MM.1S (cell line): ENCODE data around the gene CACNB3.

Experiments
- DNase-seq: peaks from one replicate; pipeline ENCODE4 v3.0.0-alpha.2; 2015
- H2AFZ ChIP-seq: fragments of 300-600 bp; sonication (generic); 2 replicates; pipeline ENCODE4 v1.6.0; 2016; ENCODE audit warnings: antibody characterized with exemption, low read length
- H3F3A ChIP-seq: fragments of 300-600 bp; sonication (generic); 2 replicates; pipeline ENCODE4 v1.6.1; 2016; ENCODE audit warnings: mild to moderate bottlenecking, antibody characterized with exemption, low read length, moderate library complexity, mixed read lengths; ENCODE audit not compliant: insufficient read depth
- H3K27ac ChIP-seq: fragments of 300-600 bp; sonication (generic); 2 replicates; pipeline ENCODE4 v1.5.1; 2016; ENCODE audit warnings: mild to moderate bottlenecking, low read length
- H3K27me3 ChIP-seq: fragments of 300-600 bp; sonication (generic); replicated peaks from 2 replicates; pipeline ENCODE4 v1.6.0; 2016; ENCODE audit warnings: low read length; ENCODE audit not compliant: insufficient read depth
- H3K36me3 ChIP-seq: fragments of 300-600 bp; sonication (generic); replicated peaks from 2 replicates; pipeline ENCODE4 v1.6.1; 2016; ENCODE audit warnings: mild to moderate bottlenecking, low read length, mixed read lengths; ENCODE audit not compliant: insufficient read depth
- H3K4me1 ChIP-seq: fragments of 300-600 bp; sonication (generic); 2 replicates; pipeline ENCODE4 v1.6.1; 2016; ENCODE audit warnings: low read length, mixed read lengths
- H3K4me2 ChIP-seq: fragments of 300-600 bp; sonication (generic); 2 replicates; pipeline ENCODE4 v1.6.0; 2016; ENCODE audit warnings: low read depth, low read length
- H3K4me3 ChIP-seq: fragments of 300-600 bp; sonication (generic); 2 replicates; pipeline ENCODE4 v1.5.1; 2016; ENCODE audit warnings: low read length, mixed read lengths
- H3K79me2 ChIP-seq: fragments of 300-600 bp; sonication (generic); 2 replicates; pipeline ENCODE4 v1.6.1; 2016; ENCODE audit warnings: mixed run types, low read length, mixed read lengths
- H3K9ac ChIP-seq: fragments of 300-600 bp; sonication (generic); 2 replicates; pipeline ENCODE4 v1.6.1; 2016; ENCODE audit warnings: low read length, mixed read lengths
- H3K9me2 ChIP-seq: fragments of 300-600 bp; sonication (generic); replicated peaks from 2 replicates; pipeline ENCODE4 v1.6.1; 2016; ENCODE audit warnings: mild to moderate bottlenecking, low read length, mixed read lengths; ENCODE audit not compliant: insufficient read depth
- H3K9me3 ChIP-seq: fragments of 300-600 bp; sonication (generic); replicated peaks from 2 replicates; pipeline ENCODE4 v1.6.1; 2016; ENCODE audit warnings: mild to moderate bottlenecking, low read length, mixed read lengths; ENCODE audit not compliant: insufficient read depth
- H4K20me1 ChIP-seq: fragments of 300-600 bp; sonication (generic); 2 replicates; pipeline ENCODE4 v1.6.1; 2016; ENCODE audit warnings: mild to moderate bottlenecking, low read length, moderate library complexity, mixed read lengths; ENCODE audit not compliant: insufficient read depth
- EZH2 ChIP-seq: fragments of 300-600 bp; sonication (generic); optimal IDR thresholded peaks from 2 replicates; pipeline ENCODE3; 2017; ENCODE audit warnings: low read depth, mild to moderate bottlenecking, antibody characterized with exemption, low read length, mixed read lengths
- EZH2phosphoT487 ChIP-seq: fragments of 300-600 bp; sonication (generic); IDR thresholded peaks from 2 replicates; pipeline ENCODE4 v1.6.1; 2018; ENCODE audit warnings: antibody characterized with exemption, low read length
- TF ChIP-seq, protein P1 (sequence below): fragments of 300-600 bp; sonication (generic); IDR thresholded peaks from 2 replicates; pipeline ENCODE4 v1.5.1; 2016; ENCODE audit warnings: antibody characterized with exemption, low read length, mixed read lengths

Gene CACNB3

DNA sequence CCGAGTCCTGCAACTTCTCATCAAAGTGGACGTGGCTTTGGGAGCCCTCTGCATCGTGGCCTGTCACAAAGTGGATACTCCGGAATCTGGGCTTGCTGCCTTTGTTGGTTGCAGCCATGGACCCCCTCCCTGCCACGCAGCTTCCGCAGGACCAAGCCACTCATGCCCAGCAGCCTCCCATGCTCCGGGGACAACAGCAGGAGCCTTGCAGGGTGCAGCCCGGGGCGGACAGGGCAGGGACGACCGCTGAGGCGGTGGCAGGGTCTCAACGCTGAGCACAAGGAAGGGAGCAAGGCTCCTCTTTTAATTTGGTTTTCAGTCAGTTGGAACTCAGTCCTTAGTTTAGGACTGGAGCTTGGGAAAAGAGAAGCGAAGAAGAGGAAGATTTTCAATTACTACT, 17.3 kb upstream of the CACNB3 start:
- no peak overlapping the region for H3K27ac ChIP-seq
- no peak overlapping the region for H2AFZ ChIP-seq
- H3K9me3 ChIP-seq: no peaks in the 10 kb centered on the region
- no peaks in the 10 kb centered on the region for H3F3A ChIP-seq
- H3K9ac ChIP-seq: no peak overlapping the region
- H4K20me1 ChIP-seq: no peaks in the 10 kb centered on the region
- no peak overlapping the region for H3K4me2 ChIP-seq
- TF ChIP-seq, protein P1, sequence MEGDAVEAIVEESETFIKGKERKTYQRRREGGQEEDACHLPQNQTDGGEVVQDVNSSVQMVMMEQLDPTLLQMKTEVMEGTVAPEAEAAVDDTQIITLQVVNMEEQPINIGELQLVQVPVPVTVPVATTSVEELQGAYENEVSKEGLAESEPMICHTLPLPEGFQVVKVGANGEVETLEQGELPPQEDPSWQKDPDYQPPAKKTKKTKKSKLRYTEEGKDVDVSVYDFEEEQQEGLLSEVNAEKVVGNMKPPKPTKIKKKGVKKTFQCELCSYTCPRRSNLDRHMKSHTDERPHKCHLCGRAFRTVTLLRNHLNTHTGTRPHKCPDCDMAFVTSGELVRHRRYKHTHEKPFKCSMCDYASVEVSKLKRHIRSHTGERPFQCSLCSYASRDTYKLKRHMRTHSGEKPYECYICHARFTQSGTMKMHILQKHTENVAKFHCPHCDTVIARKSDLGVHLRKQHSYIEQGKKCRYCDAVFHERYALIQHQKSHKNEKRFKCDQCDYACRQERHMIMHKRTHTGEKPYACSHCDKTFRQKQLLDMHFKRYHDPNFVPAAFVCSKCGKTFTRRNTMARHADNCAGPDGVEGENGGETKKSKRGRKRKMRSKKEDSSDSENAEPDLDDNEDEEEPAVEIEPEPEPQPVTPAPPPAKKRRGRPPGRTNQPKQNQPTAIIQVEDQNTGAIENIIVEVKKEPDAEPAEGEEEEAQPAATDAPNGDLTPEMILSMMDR: no peak
- TF ChIP-seq EZH2: no peak
- no peak for TF ChIP-seq EZH2phosphoT487
- no peaks in the 10 kb centered on the region for H3K36me3 ChIP-seq
- H3K79me2 ChIP-seq: no peaks in the 10 kb centered on the region
- no peak overlapping the region for H3K4me3 ChIP-seq
- no peaks in the 10 kb centered on the region for H3K4me1 ChIP-seq
- no peaks in the 10 kb centered on the region for H3K9me2 ChIP-seq
- no peaks in the 10 kb centered on the region for H3K27me3 ChIP-seq
- no peak for DNase-seq

DNA sequence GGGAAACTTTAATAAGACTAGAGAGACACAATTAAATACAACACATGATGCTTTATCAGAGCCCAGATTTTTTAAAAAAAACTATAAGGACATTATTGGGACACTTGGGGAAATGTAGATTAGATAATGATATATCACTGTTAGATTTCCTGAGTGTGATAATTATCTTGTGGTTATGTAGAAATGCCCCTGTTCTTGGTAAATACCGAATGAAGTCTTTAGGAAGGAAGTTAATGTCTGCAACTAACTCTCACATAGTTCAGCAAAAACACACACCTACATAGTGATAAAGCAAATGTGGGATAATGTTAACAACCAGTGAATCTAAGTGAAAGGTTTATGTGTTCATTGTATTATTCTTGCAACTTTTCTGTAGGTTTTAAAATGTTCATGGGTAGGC, 14.6 kb upstream of the CACNB3 start:
- TF ChIP-seq EZH2phosphoT487 (no peak), EZH2 (no peak)
- TF ChIP-seq, protein P1: no peak
- no peaks in the 10 kb centered on the region for H3K27me3 ChIP-seq

DNA sequence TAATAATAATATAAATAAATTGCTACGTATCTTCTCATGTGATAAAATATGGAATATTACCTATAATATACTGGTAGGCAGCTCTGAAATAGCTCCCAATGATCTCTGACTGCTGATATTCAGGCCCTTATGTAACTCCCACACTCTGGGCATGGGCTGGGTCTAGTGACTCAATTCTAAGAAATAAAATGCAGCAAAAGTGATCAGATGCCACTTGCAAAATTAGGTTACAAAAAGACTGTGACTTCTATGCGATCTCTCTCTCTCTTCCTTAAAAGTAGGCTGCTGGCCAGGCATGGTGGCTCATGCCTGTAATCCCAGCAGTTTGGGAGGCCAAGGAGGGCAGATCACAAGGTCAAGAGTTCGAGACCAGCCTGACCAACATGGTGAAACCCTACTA, 10.3 kb upstream of the CACNB3 start:
- no peak overlapping the region for H3K9ac ChIP-seq

More for the DNA sequence above, 14.6 kb upstream of the CACNB3 start:
- Histone ChIP-seq H2AFZ (no peak overlapping the region), H3K4me3 (no peak overlapping the region), H3F3A (no peaks in the 10 kb centered on the region), H3K4me1 (no peaks in the 10 kb centered on the region), H3K36me3 (no peaks in the 10 kb centered on the region), H3K9me3 (no peaks in the 10 kb centered on the region), H3K9ac (no peak overlapping the region), H3K4me2 (no peak overlapping the region), H3K79me2 (no peaks in the 10 kb centered on the region), H3K27ac (no peak overlapping the region), H4K20me1 (no peaks in the 10 kb centered on the region), H3K9me2 (no peaks in the 10 kb centered on the region)
- no peak for DNase-seq

More for the DNA sequence above, 10.3 kb upstream of the CACNB3 start:
- DNase-seq: no peak
- Histone ChIP-seq H3K4me1 (0 out of 2 replicates have a peak, but pooled peaks cover 9% of the 10 kb centered on the region), H3K27ac (no peak overlapping the region), H3K9me3 (no peaks in the 10 kb centered on the region), H3F3A (no peaks in the 10 kb centered on the region), H3K27me3 (no peaks in the 10 kb centered on the region), H3K36me3 (no peaks in the 10 kb centered on the region), H3K9me2 (no peaks in the 10 kb centered on the region), H4K20me1 (no peaks in the 10 kb centered on the region), H2AFZ (no peak overlapping the region), H3K79me2 (no peaks in the 10 kb centered on the region), H3K4me2 (no peak overlapping the region), H3K4me3 (no peak overlapping the region)
- TF ChIP-seq EZH2phosphoT487 (no peak), EZH2 (no peak)
- TF ChIP-seq, protein P1: no peak
